ENCODE results near the gene ZNF343. TPM values are rescaled to one million over a fixed set of nuclear protein-coding genes. Genes with fewer than 3 reads are reported as not detected.

ZNF343 gene
- total RNA-seq, 2 experiments from 2014 or later = 5.0 to 5.1 TPM

DNA sequence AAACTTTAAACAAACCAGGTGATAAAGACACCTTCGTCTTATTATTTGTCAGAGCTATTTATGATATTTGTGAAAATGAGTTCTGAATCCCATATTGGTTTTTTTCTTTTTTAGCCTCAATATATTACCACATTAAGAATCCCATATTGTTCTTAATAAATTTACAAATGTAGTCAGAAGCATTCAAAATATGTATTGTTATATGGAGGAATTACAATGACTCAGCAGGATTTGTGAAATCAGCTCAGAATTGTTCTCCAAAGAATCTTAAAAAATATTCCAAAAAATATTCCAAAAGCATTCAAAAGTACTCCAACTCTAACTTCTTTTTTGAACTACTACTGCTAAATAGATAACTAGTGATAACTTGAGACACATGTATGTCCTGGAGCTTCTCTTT lies 6.5 kb upstream of the ZNF343 start:
- no peak overlapping the region for H3K4me3 ChIP-seq (ENCODE audit: low read length)
- peaks cover 0 to 13% of the 10 kb centered on the region in 2 experiments for H3K27me3 ChIP-seq (ENCODE audit: control insufficient read depth in 1 of 2, insufficient read depth in 2 of 2, low read length in 2 of 2)
- H3K27ac Mint-ChIP-seq = no peak overlapping the region
- no peaks in the 10 kb centered on the region for H3K36me3 Mint-ChIP-seq (ENCODE audit: low read depth)
- H3K27me3 Mint-ChIP-seq = peaks cover 26% of the 10 kb centered on the region
- DNase-seq (no peak), ATAC-seq (ENCODE audit: poor library complexity) (no peak)
- no peak overlapping the region for H3K4me3 Mint-ChIP-seq
- no peaks in the 10 kb centered on the region for H3K9me3 ChIP-seq (ENCODE audit: control insufficient read depth in 1 of 2, insufficient read depth in 1 of 2, low read length in 2 of 2)
- no peaks in the 10 kb centered on the region for H3K4me1 ChIP-seq (ENCODE audit: insufficient read depth, low read length)
- H3K36me3 ChIP-seq (ENCODE audit: insufficient read depth, low read length) = no peaks in the 10 kb centered on the region
- ChIA-PET CTCF (interaction anchor here (2.9 kb wide), 1 partner anchor 10 kb away, joined by 18 read pairs; no protein-coding TSS in a partner anchor), POLR2A (interaction anchor here (0.6 kb wide), 1 partner anchor 10 kb away, joined by 3 read pairs; no protein-coding TSS in a partner anchor)
- no peaks in the 10 kb centered on the region for H3K9me3 Mint-ChIP-seq
- intact Hi-C loops (cut with DNase I, micrococcal nuclease) = no loop called here
- no peak overlapping the region for H3K27ac ChIP-seq (ENCODE audit: low read depth in 1 of 2, low read length in 2 of 2)
- H3K4me1 Mint-ChIP-seq (ENCODE audit: low read depth) = no peaks in the 10 kb centered on the region
- TF ChIP-seq, protein P1, sequence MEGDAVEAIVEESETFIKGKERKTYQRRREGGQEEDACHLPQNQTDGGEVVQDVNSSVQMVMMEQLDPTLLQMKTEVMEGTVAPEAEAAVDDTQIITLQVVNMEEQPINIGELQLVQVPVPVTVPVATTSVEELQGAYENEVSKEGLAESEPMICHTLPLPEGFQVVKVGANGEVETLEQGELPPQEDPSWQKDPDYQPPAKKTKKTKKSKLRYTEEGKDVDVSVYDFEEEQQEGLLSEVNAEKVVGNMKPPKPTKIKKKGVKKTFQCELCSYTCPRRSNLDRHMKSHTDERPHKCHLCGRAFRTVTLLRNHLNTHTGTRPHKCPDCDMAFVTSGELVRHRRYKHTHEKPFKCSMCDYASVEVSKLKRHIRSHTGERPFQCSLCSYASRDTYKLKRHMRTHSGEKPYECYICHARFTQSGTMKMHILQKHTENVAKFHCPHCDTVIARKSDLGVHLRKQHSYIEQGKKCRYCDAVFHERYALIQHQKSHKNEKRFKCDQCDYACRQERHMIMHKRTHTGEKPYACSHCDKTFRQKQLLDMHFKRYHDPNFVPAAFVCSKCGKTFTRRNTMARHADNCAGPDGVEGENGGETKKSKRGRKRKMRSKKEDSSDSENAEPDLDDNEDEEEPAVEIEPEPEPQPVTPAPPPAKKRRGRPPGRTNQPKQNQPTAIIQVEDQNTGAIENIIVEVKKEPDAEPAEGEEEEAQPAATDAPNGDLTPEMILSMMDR (IDR thresholded peaks at IDR 0.05) = no peak

DNA sequence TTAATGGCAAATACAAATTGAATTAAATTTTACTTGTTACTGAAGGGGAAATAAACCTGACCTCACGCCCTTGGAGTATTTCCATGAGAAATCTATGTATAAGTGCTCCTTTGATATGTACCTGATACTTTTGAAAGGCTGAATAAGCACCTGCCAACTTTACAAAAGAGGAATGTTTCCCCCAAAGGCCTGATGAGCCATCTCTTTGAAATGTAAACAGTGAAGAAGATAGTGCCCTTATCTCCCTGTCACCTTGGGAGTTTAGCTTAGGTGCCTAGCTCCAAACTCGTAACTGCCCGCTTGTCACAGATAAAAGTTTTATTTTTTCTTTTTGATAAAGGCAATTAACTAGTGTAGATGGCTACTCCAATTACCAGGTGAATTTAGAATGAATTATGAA lies 1.1 kb upstream of the ZNF343 start:
- Histone ChIP-seq H3K4me1 (ENCODE audit: insufficient read depth, low read length) (peaks cover 21% of the 10 kb centered on the region), H3K27ac (ENCODE audit: low read depth in 1 of 2, low read length in 2 of 2) (no peak overlapping the region), H3K9me3 (ENCODE audit: control insufficient read depth in 1 of 2, insufficient read depth in 1 of 2, low read length in 2 of 2) (no peaks in the 10 kb centered on the region), H3K36me3 (ENCODE audit: insufficient read depth, low read length) (no peaks in the 10 kb centered on the region), H3K4me3 (ENCODE audit: low read length) (no peak overlapping the region), H3K27me3 (ENCODE audit: control insufficient read depth in 1 of 2, insufficient read depth in 2 of 2, low read length in 2 of 2) (peaks cover 0 to 13% of the 10 kb centered on the region in 2 experiments)
- DNase-seq = no peak
- ChIA-PET CTCF (interaction anchor here (0.8 to 3.3 kb wide), 2 partner anchors 12 to 15 kb away, joined by 4 to 26 read pairs; no protein-coding TSS in a partner anchor), POLR2A (interaction anchor here (1.0 to 3.6 kb wide), 3 partner anchors 14 to 154 kb away, joined by 4 to 38 read pairs (median 6); partner anchors contain the start of genes IDH3B and SNRPB)
- peaks cover 7% of the 10 kb centered on the region for H3K36me3 Mint-ChIP-seq (ENCODE audit: low read depth)
- intact Hi-C loops (cut with DNase I, micrococcal nuclease) = loop anchor here (1.0 to 2.0 kb wide), 3 partner anchors 15 to 407 kb away; partner anchors contain the start of gene SNRPB (in 2 of the 2)
- TF ChIP-seq, protein P1 (IDR thresholded peaks at IDR 0.05) = no peak
- no peaks in the 10 kb centered on the region for H3K9me3 Mint-ChIP-seq
- H3K27ac Mint-ChIP-seq = no peak overlapping the region
- H3K4me3 Mint-ChIP-seq = peak overlapping the region; percentile 75
- peaks cover 26% of the 10 kb centered on the region for H3K27me3 Mint-ChIP-seq
- H3K4me1 Mint-ChIP-seq (ENCODE audit: low read depth) = peaks cover 26% of the 10 kb centered on the region
- no peak for ATAC-seq (ENCODE audit: poor library complexity)

DNA sequence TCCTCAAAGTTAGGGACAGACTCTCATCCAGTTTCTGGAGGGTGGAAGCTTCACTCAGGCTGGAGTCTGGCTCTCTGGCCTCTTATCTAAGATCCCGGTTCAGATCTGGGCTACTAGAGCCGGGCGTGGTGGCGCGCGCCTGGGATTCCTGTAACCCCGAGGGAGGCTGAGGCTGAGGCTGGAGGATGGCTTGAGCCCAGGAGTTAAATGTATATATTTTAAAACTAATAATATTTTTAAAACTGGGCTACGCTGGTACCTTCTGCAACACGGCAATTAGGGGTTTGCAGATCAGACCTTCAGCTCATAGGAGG lies 710 bp upstream of the ZNF343 start:
- DNase-seq = no peak
- H3K27ac Mint-ChIP-seq = peak overlapping the region; percentile 81
- CTCF ChIA-PET = interaction anchor here (0.8 to 3.3 kb wide), 3 partner anchors 12 to 15 kb away, joined by 4 to 26 read pairs (median 23); no protein-coding TSS in a partner anchor
- H3K9me3 Mint-ChIP-seq = no peaks in the 10 kb centered on the region
- POLR2A ChIA-PET = interaction anchor here (0.7 to 3.6 kb wide), 4 partner anchors 14 to 155 kb away, joined by 3 to 38 read pairs (median 5); partner anchors contain the start of genes IDH3B and SNRPB
- H3K4me3 Mint-ChIP-seq = peak overlapping the region; percentile 99
- peaks cover 0 to 13% of the 10 kb centered on the region in 2 experiments for H3K27me3 ChIP-seq (ENCODE audit: control insufficient read depth in 1 of 2, insufficient read depth in 2 of 2, low read length in 2 of 2)
- TF ChIP-seq, protein P1 (IDR thresholded peaks at IDR 0.05) = no peak
- ATAC-seq (ENCODE audit: poor library complexity) = no peak
- H3K27ac ChIP-seq (ENCODE audit: low read depth in 1 of 2, low read length in 2 of 2) = peak overlapping the region in 1 of 2 donors; percentile 72
- peak overlapping the region; percentile 90 for H3K4me3 ChIP-seq (ENCODE audit: low read length)
- peaks cover 21% of the 10 kb centered on the region for H3K4me1 ChIP-seq (ENCODE audit: insufficient read depth, low read length)
- H3K36me3 Mint-ChIP-seq (ENCODE audit: low read depth) = peaks cover 7% of the 10 kb centered on the region
- H3K36me3 ChIP-seq (ENCODE audit: insufficient read depth, low read length) = no peaks in the 10 kb centered on the region
- peaks cover 26% of the 10 kb centered on the region for H3K27me3 Mint-ChIP-seq
- intact Hi-C loops (cut with DNase I, micrococcal nuclease) = loop anchor here (1.0 to 2.0 kb wide), 3 partner anchors 15 to 407 kb away; partner anchors contain the start of gene SNRPB (in 2 of the 2)
- H3K4me1 Mint-ChIP-seq (ENCODE audit: low read depth) = peaks cover 29% of the 10 kb centered on the region
- H3K9me3 ChIP-seq (ENCODE audit: control insufficient read depth in 1 of 2, insufficient read depth in 1 of 2, low read length in 2 of 2) = no peaks in the 10 kb centered on the region

All from CD4-positive, alpha-beta T cell (primary cell).